Activated CD4-positive, alpha-beta memory T cell treated with anti-CD3 and anti-CD28 coated beads for 36 hours (primary cell): ENCODE data around the gene ATG9A. TPM values are rescaled to one million over a fixed set of nuclear protein-coding genes. Genes with fewer than 3 reads are reported as not detected.

Experiments used
- CTCF ChIA-PET: fragments of 350-600 bp; sonication (Branson Sonifier 250); formaldehyde crosslinking; loops from one replicate; lab custom pipeline; 2021; ENCODE audit warnings: antibody characterized with exemption, inconsistent platforms; lab: Charles Lee
- POLR2A ChIA-PET: fragments of 350-600 bp; sonication (Branson Sonifier 250); formaldehyde crosslinking; loops from one replicate; lab custom pipeline; 2021; ENCODE audit warnings: antibody characterized with exemption; lab: Charles Lee
- DNase-seq: peaks from one replicate; pipeline ENCODE4 v3.0.0-alpha.2; 2020
- H3K27ac Mint-ChIP-seq: one replicate; pipeline ENCODE4 v1.8.0; 2021; ENCODE audit warnings: mixed read lengths
- H3K27me3 Mint-ChIP-seq: one replicate; pipeline ENCODE4 v1.8.0; 2021; ENCODE audit warnings: mixed read lengths
- H3K36me3 Mint-ChIP-seq: one replicate; pipeline ENCODE4 v1.8.0; 2021; ENCODE audit warnings: mixed read lengths
- H3K4me1 Mint-ChIP-seq: one replicate; pipeline ENCODE4 v1.8.0; 2021; ENCODE audit warnings: low read depth, mixed read lengths
- H3K4me3 Mint-ChIP-seq: one replicate; pipeline ENCODE4 v1.8.0; 2021; ENCODE audit warnings: mild to moderate bottlenecking, mixed read lengths
- H3K9me3 Mint-ChIP-seq: one replicate; pipeline ENCODE4 v1.8.0; 2021; ENCODE audit warnings: mixed read lengths
- intact Hi-C: fragments of 100-400 bp; cut with micrococcal nuclease; formaldehyde crosslinking; loops from one replicate; pipeline ENCODE4 v1.15.1; 2023
- total RNA-seq, 2 experiments: library from RNA; stranded (reverse); gene quantifications; one replicate each; pipeline ENCODE4 v1.2.3, GENCODE V29; 2021

The ATG9A gene
- total RNA-seq, 2 experiments from 2014 or later: 34.7 to 39.5 TPM

DNA sequence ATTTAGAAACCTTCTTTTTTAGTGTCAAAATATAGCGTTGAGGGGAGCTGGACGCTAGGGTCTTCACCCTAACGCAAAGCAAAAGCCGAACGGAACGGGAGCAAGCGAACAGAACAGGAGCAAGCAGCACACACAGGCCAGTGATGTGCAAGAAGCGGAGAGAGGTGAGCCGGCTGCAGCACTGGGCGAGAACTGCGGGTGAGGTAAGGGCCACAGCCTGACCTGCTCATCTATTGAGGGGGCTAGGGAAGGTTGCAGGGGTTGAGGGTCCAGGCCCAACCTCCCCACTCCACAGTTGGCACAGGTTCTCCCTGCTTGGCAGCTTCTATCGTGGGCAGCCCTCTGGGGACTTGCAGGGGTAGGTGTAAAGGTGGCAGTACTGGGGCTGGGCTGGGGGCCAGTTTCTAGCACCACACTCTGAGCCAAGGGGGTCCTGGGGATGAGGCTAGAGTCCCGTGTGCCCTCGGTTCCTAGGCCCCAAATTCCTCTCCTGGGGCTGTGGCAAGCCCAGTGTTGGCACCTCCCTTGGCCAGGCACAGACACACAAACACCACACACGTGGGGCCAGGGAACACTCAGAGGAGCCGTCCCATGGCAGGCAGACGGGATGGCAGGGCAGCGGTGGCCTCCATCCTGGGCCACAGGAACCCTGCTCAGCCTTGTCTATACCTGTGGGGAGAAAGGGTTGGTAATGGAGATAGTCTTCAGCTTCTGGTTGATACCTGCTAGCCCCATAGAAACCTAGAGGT is 9.5 kb downstream of the ATG9A start:
- Mint-ChIP-seq H3K36me3 (peaks cover 44% of the 10 kb centered on the region), H3K27me3 (no peaks in the 10 kb centered on the region), H3K4me1 (peaks cover 19% of the 10 kb centered on the region), H3K4me3 (no peak overlapping the region), H3K27ac (no peak overlapping the region), H3K9me3 (no peaks in the 10 kb centered on the region)
- no peak for DNase-seq
- intact Hi-C loops: loop anchor here (1.0 kb wide), 1 partner anchor 9 kb away; the partner anchor contains the start of genes ANKZF1 and ATG9A
- ChIA-PET CTCF (interaction anchor here (1.2 to 3.0 kb wide), 4 partner anchors 10 to 79 kb away, joined by 5 to 16 read pairs (median 8); partner anchors contain the start of genes ANKZF1 and ATG9A), POLR2A (interaction anchor here (0.8 to 3.5 kb wide), 7 partner anchors 9 to 75 kb away, joined by 3 to 33 read pairs (median 13); partner anchors contain the start of genes ANKZF1, ATG9A, TUBA4A and TUBA4B)

DNA sequence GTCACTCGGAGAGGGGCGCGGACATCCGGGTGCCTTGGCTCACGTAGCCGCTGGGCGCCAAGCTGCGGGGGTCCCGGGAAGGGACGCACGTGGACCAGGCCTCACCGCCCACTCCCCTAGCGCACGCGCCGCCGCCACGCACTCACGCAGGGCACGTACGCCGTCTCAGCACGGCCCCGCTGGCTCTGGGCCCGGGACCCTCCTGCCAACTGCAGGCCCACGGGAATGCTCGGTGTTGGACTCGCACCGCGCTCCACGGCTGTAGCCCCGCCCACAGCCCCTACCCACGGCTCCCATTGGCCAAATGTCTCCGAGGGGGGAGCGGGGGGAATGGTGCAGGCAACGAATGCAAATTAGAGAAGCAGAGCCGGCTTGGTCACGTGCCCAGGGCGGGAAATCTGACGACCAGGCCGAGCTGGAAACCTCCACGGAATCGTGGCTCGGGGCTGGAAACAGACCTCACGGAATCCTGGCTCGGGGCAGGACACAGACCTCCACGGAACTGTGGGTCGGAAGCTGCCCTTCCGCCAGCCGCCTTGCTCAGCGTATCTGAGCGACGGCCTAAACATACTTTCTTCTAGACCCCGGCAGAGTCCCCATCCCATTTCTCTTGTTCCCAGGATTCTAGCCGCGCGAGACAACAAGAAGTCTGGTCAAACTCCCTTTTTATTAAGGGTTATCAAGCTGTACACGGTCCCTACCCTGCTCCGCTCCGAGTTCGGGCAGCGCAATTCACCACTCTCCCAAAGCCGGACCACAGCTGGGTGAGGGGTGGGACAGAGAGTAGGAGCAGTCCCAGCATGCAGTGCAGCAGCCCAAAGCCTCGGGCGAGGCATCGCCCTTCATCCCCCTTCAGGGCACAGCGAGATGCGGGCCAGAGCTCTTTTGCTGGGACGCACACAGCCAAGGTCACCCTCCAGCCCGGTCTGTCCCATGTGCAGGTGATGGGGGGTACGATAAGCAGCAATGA is 10.4 kb downstream of the ATG9A start, which contains the start of gene ABCB6:
TSS of gene ABCB6 (minus strand) at position 227 of the 970 bp plus-strand sequence. CDS start 285 bp downstream, outside the sequence.
- POLR2A ChIA-PET: interaction anchor here (0.8 to 3.5 kb wide), 11 partner anchors 8 to 76 kb away, joined by 3 to 33 read pairs (median 4); partner anchors contain the start of genes ANKZF1, ATG9A, CNPPD1 and TUBA4A
- CTCF ChIA-PET: interaction anchor here (0.9 to 3.0 kb wide), 6 partner anchors 11 to 80 kb away, joined by 5 to 16 read pairs (median 6); partner anchors contain the start of genes ANKZF1, ATG9A and CNPPD1
- H3K27me3 Mint-ChIP-seq: no peaks in the 10 kb centered on the region
- intact Hi-C loops: loop anchor here (1.0 kb wide), 4 partner anchors 10 to 60 kb away; partner anchors contain the start of genes ANKZF1, ATG9A, DNAJB2 and TUBA4A
- no peaks in the 10 kb centered on the region for H3K9me3 Mint-ChIP-seq
- peaks cover 42% of the 10 kb centered on the region for H3K36me3 Mint-ChIP-seq
- DNase-seq: peak; percentile 92
- peaks cover 19% of the 10 kb centered on the region for H3K4me1 Mint-ChIP-seq
- H3K27ac Mint-ChIP-seq: peak within 1 kb of the TSS; percentile 69
- peak within 1 kb of the TSS; percentile 80 for H3K4me3 Mint-ChIP-seq

GRCh38 chr2:219218217-219218731 is 11.2 kb downstream of the ATG9A start:
- peaks cover 35% of the 10 kb centered on the region for H3K36me3 Mint-ChIP-seq
- peak overlapping the region; percentile 80 for H3K4me3 Mint-ChIP-seq
- POLR2A ChIA-PET: interaction anchor here (0.6 to 3.5 kb wide), 10 partner anchors 9 to 280 kb away, joined by 3 to 33 read pairs (median 7); partner anchors contain the start of genes ANKZF1, ATG9A, CNPPD1 and GMPPA
- peak; percentile 47 for DNase-seq
- peak overlapping the region; percentile 69 for H3K27ac Mint-ChIP-seq
- CTCF ChIA-PET: interaction anchor here (0.9 to 3.0 kb wide), 6 partner anchors 12 to 223 kb away, joined by 5 to 16 read pairs (median 6); partner anchors contain the start of genes ANKZF1, ATG9A, CNPPD1 and ZFAND2B
- H3K9me3 Mint-ChIP-seq: no peaks in the 10 kb centered on the region
- H3K27me3 Mint-ChIP-seq: no peaks in the 10 kb centered on the region
- H3K4me1 Mint-ChIP-seq: peaks cover 19% of the 10 kb centered on the region
- intact Hi-C loops: loop anchor here (1.0 kb wide), 3 partner anchors 11 to 61 kb away; partner anchors contain the start of genes DNAJB2, TUBA4A and TUBA4B

DNA sequence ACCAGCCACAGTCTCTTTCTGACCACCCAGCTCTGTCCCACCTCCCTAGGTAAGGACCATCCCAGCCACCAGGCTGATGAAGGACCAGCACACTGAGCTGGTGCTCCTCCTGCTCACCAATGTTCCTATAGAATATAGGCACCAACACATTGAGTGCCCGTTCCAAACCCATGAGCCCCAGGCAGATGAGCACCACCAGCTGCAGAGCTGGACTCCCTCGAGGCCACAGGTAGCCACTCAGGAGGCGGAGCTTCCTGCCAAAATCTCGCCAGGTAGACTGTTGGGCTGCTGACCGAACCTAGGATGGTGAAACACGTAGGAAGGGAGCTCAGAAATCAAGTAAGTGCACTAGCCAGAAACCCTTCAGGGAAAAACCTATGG is 12.9 kb downstream of the ATG9A start:
- no peak for DNase-seq
- intact Hi-C loops: no loop called here
- H3K27me3 Mint-ChIP-seq: no peaks in the 10 kb centered on the region
- CTCF ChIA-PET: interaction anchor here (0.7 to 2.4 kb wide), 6 partner anchors 46 to 236 kb away, joined by 3 to 8 read pairs (median 3); partner anchors contain the start of genes DNAJB2 and SLC23A3
- H3K4me1 Mint-ChIP-seq: peaks cover 21% of the 10 kb centered on the region
- H3K4me3 Mint-ChIP-seq: no peak overlapping the region
- H3K9me3 Mint-ChIP-seq: no peaks in the 10 kb centered on the region
- peaks cover 34% of the 10 kb centered on the region for H3K36me3 Mint-ChIP-seq
- H3K27ac Mint-ChIP-seq: peak overlapping the region; percentile 49
- POLR2A ChIA-PET: interaction anchor here (0.8 to 1.3 kb wide), 4 partner anchors 9 to 61 kb away, joined by 3 to 4 read pairs (median 4); partner anchors contain the start of genes CNPPD1, TUBA4A and TUBA4B

GRCh38 chr2:219215871-219216534 is 13.4 kb downstream of the ATG9A start:
- Mint-ChIP-seq H3K27ac (no peak overlapping the region), H3K9me3 (no peaks in the 10 kb centered on the region), H3K4me1 (peaks cover 26% of the 10 kb centered on the region), H3K4me3 (no peak overlapping the region), H3K36me3 (peaks cover 32% of the 10 kb centered on the region), H3K27me3 (no peaks in the 10 kb centered on the region)
- ChIA-PET CTCF (interaction anchor here (0.6 to 2.4 kb wide), 5 partner anchors 46 to 324 kb away, joined by 3 to 8 read pairs (median 3); partner anchors contain the start of genes DNAJB2 and SLC23A3), POLR2A (interaction anchor here (0.8 to 1.3 kb wide), 4 partner anchors 8 to 62 kb away, joined by 3 to 4 read pairs (median 4); partner anchors contain the start of genes CNPPD1, TUBA4A and TUBA4B)
- intact Hi-C loops: no loop called here
- DNase-seq: no peak

DNA sequence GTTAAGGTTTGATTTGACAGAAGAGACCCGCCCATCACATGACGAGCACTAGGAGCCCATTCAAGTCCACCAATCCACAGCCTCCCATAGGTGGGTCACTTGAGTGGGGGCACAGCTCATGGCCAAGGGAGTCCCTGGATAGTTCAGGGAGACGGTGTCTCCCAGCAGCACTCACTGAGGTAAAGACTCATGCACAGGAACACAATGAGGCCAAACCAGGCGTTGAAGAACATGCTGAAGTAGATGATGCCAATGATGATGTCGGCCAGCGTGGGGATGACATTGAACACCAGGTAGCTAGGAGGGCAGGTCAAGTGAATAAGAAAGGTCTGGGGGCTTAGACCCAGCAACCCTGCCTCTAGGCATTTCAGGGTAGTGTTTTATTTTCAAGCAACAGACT is 14.7 kb downstream of the ATG9A start:
- Mint-ChIP-seq H3K27me3 (no peaks in the 10 kb centered on the region), H3K4me3 (no peak overlapping the region), H3K27ac (no peak overlapping the region), H3K36me3 (peaks cover 23% of the 10 kb centered on the region), H3K4me1 (peaks cover 28% of the 10 kb centered on the region), H3K9me3 (no peaks in the 10 kb centered on the region)
- ChIA-PET CTCF (no interaction called here), POLR2A (no interaction called here)
- intact Hi-C loops: no loop called here
- DNase-seq: no peak

DNA sequence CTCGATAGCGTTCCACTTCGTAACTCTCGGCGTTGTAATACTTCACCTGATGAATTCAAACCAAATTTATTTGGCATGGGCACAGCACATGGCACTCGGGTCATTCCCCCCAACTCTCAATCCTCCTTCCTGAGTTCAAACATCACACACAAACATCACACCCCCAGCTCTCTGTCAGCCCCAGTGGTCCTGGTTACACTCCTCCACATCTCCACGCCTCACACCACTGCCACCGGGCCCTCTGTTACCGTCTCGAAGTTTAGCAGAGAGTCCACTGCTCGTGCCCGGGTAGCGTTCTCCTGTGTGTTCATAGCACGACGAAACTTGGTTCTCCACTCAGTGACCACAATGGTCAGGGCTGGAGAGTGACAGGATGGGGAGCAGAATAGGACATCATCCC is 15.3 kb downstream of the ATG9A start:
- CTCF ChIA-PET: interaction anchor here (1.5 kb wide), 1 partner anchor 54 kb away, joined by 4 read pairs; the partner anchor contains the start of gene NHEJ1
- Mint-ChIP-seq H3K27ac (no peak overlapping the region), H3K4me1 (peaks cover 25% of the 10 kb centered on the region), H3K36me3 (peaks cover 21% of the 10 kb centered on the region), H3K4me3 (no peak overlapping the region), H3K27me3 (no peaks in the 10 kb centered on the region), H3K9me3 (no peaks in the 10 kb centered on the region)
- DNase-seq: no peak
- POLR2A ChIA-PET: no interaction called here
- intact Hi-C loops: no loop called here

GRCh38 chr2:219213486-219214071 is 15.9 kb downstream of the ATG9A start:
- Mint-ChIP-seq H3K4me1 (peaks cover 28% of the 10 kb centered on the region), H3K4me3 (no peak overlapping the region), H3K27ac (no peak overlapping the region), H3K9me3 (no peaks in the 10 kb centered on the region), H3K36me3 (peaks cover 21% of the 10 kb centered on the region), H3K27me3 (no peaks in the 10 kb centered on the region)
- intact Hi-C loops: no loop called here
- no peak for DNase-seq
- ChIA-PET POLR2A (no interaction called here), CTCF (interaction anchor here (1.1 to 1.5 kb wide), 2 partner anchors 43 to 54 kb away, joined by 4 read pairs; partner anchors contain the start of gene NHEJ1)

DNA sequence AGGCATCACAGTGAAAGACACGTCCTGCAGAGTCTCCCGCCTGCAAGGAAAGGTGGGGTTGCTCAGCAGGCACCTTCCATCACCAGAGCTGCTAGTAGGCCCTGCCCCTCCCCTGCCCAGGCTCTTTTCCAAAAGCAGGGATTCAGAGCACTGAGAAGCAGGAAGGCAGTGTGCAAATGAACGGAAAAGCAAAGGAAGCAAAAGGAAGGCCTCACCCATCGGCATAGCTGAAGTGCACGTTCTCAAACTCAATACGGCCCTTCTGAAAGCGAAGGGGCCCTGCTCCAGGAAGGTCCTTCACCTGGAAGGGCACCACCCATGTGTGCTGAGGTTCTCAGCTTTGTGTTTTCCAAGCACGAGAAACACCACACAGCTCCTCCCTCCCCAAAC is 16.4 kb downstream of the ATG9A start:
- intact Hi-C loops: no loop called here
- Mint-ChIP-seq H3K4me1 (peaks cover 33% of the 10 kb centered on the region), H3K27me3 (no peaks in the 10 kb centered on the region), H3K9me3 (no peaks in the 10 kb centered on the region), H3K36me3 (peaks cover 24% of the 10 kb centered on the region), H3K27ac (no peak overlapping the region), H3K4me3 (no peak overlapping the region)
- DNase-seq: no peak
- ChIA-PET POLR2A (interaction anchor here (0.6 kb wide), 1 partner anchor 19 kb away, joined by 3 read pairs; no protein-coding TSS in a partner anchor), CTCF (interaction anchor here (0.8 to 1.5 kb wide), 3 partner anchors 42 to 183 kb away, joined by 4 read pairs; partner anchors contain the start of gene NHEJ1)

- H3K9me3 Mint-ChIP-seq: no peaks in the 10 kb centered on the region
- intact Hi-C loops: loop anchor here (1.0 kb wide), 1 partner anchor 51 kb away; the partner anchor contains the start of gene NHEJ1
- H3K36me3 Mint-ChIP-seq: peaks cover 15% of the 10 kb centered on the region
- ChIA-PET POLR2A (interaction anchor here (1.0 kb wide), 1 partner anchor 35 kb away, joined by 3 read pairs; the partner anchor contains the start of gene CNPPD1), CTCF (interaction anchor here (0.6 to 2.4 kb wide), 11 partner anchors 26 to 266 kb away, joined by 3 to 27 read pairs (median 3); partner anchors contain the start of genes CNPPD1, NHEJ1 and SLC23A3)
- peaks cover 35% of the 10 kb centered on the region for H3K4me1 Mint-ChIP-seq
- DNase-seq: no peak
- peak overlapping the region; percentile 74 for H3K27ac Mint-ChIP-seq
- H3K27me3 Mint-ChIP-seq: no peaks in the 10 kb centered on the region
- H3K4me3 Mint-ChIP-seq: no peak overlapping the region
These were observed 18.5 kb downstream of the ATG9A start for GRCh38 chr2:219210886-219211362.
